Measurements from ENCODE around the gene OGFR.
A peak's percentile ranks its signal among the peaks of the same experiment; 100 is the strongest.

OGFR gene

DNA sequence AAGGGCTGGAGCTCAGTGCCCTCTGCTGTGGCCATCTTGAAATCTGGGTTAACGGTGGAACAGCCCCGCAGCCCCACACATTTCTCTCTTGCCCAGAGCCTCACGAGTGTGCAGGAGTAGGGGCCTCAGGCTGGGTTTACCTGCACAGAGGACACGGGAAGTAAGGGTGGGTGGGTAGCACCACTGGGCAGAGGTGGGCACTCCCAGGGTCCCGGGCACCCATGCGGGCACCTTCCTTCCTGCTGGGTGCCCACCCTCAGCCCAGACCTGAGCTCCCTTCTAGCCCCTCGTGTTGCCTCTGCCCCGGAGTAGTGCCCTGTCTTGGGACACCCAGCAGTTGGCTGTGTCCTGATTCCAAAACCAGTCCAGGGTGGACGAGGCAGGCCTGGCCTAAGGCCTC is 23.4 kb downstream of the OGFR start:
- DNase-seq, result no peak

DNA sequence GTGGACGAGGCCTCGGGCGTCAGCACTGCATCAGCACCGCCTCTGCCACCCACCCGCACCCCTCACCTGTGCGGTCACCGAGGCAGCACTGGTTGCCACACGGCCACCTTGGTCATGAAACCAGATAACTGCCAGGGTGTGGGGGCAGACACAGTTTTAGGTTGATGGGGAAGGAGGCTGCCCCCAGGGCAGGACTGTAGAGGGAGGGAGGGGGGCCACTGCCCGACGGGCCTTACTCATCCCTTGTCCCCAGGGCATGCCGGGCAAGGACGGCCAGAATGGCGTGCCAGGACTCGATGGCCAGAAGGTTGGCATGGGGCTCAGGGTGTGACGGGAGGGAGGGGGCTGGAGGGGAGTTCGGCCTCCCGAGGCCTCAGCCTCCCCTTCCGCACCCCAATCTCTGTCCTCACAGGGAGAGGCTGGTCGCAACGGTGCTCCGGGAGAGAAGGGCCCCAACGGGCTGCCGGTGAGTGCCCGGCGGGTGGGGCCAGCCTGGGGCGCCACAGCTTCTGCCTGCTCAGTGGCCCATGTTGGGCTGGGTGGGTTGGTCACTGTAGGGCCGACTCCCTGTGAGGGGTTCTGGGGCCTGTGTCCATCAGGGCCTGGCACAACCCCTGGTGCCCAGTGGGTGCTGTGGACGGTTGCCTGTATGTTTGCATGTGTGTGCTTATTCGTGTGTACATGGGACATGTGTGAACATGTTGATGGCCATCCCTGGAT is 24.0 kb downstream of the OGFR start:
- DNase-seq, result no peak

DNA sequence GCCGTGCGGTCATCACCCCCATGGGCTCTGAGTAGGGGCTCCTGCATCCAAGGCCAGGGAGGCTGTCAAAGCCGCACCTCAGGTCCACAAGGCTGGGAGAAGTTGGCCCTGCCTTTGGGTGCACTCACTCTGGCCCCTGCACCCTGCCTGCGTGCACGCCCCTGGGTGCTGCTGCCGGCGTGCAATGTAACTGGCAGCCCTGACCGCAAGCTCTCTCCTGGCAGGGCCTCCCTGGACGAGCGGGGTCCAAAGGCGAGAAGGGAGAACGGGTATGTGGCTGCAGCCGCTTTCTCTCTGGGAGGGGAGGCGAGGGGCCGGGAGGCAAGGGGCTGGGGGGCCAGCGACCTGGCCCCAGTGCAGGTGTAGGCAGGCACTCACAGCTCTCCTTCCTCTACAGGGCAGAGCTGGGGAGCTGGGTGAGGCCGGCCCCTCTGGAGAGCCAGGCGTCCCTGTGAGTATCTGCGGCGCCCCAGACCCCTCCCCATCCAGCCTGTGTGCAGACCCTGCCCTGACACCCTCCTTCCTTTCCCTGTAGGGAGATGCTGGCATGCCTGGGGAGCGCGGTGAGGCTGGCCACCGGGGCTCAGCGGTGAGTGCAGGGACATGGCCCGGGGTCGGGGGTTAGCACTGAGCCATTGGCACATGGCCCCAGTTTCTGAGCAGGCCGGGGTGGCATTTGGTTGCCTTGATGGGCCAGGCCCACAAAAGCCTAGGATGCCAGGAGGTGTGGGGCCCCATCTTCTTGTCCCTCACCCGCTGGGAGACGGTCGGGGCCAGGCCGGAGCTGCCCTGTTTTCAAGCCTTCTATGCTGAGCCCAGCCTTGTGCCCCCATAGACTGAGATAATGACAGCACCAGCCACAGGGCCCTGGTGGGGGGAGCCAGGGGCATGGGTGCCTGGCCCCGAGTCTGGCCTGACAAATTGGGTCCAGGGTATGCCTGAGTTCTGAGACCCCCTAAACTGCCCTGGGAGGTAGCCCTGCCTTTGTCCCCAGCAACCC is 24.9 kb downstream of the OGFR start:
- no peak for DNase-seq

DNA sequence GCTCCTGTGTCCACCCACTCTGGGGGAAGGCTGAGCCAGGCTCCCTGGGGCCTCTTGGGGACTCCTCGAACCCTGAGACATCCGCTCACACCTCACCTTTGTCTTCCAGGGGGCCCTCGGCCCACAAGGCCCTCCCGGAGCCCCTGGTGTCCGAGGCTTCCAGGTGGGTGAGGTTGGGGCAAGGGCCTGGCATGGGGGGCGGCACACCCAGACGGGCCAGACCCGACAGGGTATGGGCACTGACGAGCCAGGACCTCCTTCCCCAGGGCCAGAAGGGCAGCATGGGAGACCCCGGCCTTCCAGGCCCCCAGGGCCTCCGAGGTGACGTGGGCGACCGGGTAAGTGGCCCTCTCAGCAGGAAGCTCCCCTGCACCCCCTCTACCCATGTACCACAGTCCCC is 25.6 kb downstream of the OGFR start:
- DNase-seq, result no peak

DNA sequence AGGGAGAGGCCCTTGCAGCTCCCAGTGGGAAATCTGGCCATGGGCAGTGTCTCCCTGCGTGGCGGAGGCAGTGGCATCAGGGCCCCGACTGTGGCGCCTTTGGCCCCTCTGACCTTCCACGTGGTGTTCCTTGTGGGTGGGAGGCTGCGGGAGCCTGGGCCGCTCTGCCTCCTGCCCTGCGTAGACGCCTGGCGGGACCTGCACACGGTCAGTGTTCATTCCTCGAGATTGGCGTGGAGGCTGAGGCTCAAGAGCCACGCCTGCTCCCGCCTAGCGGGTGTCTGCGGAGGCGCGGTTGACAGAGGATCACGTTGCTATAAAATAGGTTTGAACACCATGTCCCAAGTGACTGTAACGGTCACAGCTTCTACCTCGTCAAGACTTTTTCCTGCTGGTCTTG is 26.2 kb downstream of the OGFR start:
- no peak for DNase-seq

DNA sequence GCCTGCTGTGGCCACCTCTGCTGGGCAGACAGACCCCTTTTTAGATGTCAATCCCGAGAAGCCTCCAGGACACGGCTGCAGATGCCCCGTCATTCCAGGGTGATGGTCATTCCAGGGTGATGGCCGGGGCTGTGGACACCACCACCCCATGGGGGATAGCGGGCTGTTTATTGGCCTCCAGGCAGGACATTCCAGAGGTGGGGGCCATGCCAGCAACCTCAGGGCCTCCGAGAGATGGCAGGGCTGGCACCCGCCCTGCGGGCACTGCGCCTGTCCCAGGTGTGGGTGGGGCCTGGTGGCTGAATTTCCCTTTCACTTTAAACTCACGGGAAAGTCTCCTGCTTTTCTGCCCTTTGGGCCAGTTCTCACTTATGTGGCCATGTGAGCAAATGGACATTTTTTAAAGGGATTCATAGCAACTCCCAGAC is 26.7 kb downstream of the OGFR start:
- no peak for DNase-seq

DNA sequence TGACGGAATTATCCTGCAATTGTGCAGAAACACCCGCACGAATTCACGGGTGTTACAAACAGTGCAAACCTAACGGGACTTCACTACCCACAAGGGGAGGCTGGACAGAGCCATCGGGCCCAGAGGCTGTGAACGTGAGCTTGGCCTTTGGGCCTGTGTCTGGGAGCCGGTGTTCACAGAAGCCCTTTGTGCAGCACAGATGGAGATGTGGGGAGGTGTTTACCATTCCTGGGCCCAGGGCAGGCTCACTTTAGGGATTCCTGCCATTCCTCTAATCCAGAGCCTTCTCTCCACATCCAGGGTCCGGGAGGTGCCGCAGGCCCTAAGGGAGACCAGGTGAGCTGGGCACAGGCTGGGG is 27.2 kb downstream of the OGFR start:
- no peak for DNase-seq

DNA sequence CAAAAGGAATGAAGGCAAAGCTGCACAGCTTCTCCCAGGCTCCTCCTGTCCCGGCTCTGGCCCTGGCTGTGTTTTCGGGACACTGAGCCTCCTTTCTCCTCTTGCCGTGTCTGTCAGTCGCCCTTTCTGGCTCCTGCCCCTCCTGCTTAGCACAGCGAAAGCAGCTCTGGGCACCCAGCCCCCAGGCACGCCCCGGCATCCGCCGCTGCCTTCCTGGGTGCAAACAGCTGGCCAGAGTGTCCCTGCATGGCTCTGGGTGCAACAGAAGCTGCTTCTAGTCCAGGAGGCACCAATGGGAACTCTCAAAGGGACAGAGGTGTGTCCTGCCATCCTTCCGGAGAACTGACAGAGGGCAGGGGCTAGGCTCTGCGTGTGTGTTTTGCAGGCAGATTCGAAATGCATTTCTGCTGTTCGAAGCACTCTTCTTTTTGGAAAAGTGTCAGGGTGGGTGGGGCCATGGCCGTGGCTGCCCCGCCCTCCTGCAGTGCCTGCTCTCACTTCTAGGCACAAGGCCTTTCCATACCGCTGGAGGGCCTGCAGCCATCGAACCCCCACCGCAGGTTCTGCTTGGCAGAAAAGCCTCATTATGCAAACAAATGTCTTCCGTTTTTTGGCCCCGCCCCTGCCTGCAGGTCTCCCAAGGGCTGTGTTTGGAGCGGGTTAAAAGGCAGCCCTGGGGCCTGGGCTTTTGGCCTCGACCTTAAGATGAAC is 27.7 kb downstream of the OGFR start:
- DNase-seq, result no peak

DNA sequence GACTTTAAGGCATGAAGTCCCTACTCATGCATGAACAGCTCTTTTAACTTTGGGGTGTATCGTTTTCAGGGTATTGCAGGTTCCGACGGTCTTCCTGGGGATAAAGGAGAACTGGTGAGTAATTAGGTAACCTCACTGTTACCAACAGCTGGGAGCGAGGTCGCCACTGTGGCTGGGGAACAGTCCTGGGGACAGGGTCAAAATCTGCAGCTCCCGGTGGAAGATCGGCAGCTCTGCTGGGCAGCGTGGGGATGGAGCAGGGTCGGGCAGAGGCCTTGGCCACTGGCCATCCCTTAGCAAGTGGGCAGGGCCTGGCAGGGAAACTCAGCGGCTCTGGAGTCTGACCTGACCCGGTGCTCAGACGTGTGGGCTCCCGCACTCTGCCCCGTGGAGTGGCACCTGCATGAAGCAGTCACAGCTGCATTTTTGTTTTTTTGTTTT is 28.3 kb downstream of the OGFR start:
- no peak for DNase-seq

DNA sequence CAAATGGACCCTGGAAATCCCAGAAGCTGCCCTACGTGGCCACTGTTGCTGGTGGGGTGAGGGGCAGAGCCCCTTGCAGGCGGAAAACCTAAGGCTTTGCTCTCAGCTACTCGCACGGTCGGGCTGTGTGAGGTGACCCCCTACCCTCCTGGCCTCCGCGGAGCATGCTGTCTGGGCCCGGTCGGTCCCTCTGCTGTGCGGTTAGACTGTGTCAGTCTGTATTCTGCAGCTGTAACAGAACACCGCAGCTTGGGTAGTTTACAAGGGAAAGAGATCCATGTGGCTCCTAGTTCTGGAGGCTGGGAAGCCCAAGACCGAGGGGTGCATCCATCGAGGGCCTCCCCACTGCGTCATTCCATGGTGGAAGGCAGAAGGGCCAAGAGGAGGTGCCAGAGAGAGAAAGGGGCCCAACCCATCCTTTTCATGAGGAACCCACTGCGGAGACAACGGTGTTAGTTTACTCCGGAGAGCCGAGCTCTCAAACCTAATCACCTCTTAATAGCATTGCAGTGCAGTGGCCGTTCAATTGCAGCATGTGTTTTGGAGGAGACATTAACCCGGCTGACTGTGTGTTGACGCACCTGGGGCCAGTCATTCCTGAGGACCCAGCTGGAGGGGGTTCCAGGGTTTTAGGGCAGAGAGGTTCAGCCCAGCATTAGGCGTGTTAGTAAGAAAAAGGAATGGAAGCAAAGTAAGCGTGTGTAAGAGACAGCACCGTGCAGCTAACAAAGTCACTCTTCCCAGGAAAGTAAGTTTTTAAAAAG is 30.5 kb downstream of the OGFR start:
- DNase-seq, result no peak

DNA sequence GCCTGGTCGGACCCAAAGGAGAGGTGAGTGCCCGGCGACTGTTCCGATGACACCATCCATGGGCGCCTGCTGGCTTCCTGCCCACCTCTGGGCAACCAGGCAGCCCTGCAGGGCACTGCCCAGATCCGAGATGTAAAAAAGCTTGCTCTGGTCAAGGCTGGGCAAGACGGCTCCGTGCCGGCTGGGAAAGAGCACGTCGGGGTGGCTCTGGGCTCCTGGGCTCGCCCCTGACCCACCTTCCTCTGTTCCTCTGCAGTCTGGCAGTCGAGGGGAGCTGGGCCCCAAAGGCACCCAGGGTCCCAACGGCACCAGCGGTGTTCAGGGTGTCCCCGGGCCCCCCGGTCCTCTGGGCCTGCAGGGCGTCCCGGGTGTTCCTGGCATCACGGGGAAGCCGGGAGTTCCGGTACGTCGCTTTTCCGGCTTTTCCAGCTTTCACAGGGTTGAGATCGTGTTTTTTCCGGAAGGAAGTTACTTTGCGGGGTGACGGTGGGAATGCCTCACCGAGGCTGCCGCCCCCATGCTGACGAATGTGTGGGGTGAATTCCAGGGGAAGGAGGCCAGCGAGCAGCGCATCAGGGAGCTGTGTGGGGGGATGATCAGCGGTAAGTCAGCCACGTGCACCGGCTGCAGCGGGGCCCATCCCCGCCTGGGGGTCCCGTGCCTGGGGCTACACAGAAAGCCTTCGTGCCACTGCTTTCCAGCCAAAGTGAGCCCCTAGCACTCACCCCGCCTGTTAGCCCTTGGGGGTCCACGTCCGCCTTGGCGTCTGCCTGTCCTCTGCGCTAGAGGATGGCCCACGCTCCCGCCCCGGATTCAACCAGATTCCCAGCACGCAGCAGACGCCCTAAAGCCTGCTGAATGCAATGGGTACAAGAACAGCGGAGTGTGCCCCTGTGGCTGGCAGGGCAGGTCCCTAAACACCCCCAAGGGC is 31.6 kb downstream of the OGFR start:
- no peak for DNase-seq

DNA sequence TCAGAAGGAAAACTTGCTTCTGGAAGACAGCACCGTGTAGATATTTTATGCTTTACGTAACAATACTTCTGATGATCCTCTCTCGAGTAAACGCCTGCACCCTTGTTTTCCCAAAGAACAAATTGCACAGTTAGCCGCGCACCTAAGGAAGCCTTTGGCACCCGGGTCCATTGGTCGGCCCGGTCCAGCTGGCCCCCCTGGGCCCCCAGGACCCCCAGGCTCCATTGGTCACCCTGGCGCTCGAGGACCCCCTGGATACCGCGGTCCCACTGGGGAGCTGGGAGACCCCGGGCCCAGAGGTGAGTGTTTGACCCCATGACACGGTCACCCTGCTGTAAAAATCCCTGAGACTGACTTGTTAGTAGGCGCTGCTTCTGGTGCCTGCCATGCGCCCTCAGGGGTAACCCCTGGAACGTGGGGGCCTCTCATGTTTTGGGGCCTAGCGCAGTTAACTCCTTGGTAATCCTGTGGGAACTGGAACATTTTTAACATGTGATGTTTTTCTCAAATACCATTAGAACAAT is 32.4 kb downstream of the OGFR start:
- no peak for DNase-seq

DNA sequence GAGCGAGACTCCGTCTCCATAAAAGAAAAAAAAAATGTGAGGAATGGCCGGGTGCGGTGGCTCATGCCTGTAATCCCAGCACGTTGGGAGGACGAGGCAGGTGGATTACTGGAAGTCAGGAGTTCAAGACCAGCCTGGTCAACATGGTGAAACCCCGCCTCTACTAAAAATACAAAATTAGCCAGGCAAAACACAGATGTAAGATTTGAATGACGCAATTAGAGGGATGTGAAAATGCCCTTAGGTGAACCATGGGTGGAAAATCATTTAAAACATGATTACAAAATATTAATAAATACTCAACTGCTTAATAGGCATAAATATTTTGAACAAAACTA is 33.1 kb downstream of the OGFR start:
- no peak for DNase-seq

DNA sequence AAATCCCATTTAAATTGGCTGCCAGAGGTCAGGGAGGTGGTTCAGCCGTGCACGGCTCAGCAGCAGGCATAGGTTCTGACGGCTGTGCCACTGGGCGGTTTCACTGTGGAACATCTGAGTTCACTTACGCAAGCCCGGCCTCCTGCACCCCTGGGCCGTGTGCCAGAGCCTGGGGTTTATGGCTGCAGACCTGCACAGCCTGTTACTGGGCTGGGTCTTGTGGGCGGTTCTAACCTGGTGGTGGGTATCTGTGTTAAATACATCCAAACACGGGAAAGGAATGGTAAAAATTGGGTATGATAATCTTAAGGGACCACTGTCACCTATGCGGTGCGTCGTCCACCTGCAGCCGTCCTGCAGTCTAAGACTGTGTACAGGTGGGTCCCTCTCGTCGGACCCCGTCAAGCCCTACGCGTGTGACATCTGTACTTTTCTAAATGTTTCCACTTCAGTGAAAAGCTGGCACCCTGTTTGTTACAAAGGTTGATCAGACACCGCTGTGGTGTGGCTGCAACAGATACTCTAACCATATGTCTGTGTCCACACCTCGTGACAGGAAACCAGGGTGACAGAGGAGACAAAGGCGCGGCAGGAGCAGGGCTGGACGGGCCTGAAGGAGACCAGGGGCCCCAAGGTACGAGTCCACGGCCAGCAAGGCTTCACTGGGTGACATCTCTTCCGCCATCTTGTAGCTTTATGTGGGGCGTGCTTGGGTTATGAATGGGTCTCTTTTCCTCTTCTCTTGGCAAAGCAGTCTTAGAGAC is 33.7 kb downstream of the OGFR start:
- no peak for DNase-seq

DNA sequence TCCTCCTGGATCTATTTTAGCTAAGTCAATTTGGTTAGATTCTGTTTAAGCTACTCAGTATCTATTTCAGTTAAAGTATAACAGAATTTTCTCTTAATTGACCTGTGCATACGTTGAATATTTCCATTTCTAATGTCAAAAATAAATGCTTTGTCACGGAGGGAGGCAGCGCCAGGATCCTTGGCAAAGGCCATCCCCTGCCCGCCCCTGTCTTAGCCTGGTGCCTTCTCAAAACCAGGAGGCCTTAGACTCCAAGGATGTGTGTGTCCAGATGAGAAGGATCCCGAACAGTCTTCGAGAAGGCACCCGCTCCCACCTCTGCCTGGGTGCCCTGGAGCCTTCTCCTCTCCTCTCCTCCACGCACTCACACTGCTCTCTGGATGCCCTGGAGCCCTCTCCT is 34.6 kb downstream of the OGFR start:
- no peak for DNase-seq

DNA sequence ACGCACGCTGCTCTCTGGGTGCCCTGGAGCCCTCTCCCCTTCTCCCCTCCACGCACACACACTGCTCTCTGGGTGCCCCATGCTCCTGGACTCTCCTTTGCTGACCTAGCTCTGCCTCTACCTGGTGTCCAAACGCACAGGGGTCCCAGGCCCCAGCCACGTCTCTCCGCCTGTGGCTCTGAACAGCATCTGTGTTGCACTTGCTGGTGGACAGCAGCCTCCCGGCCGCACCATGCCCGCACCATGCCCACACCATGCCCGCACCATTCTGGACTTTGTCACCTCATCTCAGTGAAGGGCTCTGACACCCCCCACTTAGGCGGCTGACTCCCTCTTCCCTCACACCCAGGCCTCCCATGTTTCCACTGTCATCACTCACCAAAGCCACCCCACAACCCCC is 35.2 kb downstream of the OGFR start:
- DNase-seq, result no peak

DNA sequence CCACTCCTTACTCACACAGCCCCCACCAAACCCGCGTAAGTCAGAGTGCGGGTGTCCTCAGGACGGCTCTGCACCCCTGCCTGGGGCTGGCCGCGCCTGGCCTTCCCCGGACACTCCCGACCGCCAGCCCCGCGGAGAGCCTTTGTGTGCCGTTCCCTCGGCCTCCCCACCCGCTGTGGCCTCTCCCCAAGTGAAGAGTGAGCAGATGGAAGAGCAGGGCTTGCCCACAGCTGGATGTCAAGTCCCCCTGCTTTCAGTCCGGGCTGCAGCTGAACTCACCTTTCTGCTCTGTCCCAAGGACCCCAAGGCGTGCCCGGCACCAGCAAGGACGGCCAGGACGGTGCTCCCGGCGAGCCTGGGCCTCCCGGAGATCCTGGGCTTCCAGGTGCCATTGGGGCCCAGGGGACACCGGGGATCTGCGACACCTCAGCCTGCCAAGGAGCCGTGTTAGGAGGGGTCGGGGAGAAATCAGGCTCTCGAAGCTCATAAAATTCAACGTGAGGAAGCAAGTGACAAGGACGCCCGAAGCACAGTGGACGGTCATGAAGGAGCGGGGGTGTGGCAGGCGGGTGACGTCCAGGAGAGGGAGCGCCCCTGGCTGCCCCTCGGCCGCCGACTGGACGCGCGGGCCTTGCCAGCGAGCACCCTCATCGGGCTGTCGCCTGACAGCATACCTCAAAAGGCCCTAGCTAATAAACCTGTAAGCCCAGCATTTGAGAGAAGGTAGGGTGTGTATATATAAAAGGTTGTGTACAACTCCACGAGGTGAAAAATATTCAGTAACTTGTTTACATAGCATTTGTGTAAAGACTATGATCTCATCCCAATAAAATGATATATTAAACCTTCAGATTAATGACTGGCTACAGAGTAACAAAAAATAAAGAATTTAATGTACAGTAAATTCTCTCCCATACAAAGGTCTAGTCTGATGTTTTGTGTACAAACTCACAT is 35.9 kb downstream of the OGFR start:
- peak; percentile 51 for DNase-seq

DNA sequence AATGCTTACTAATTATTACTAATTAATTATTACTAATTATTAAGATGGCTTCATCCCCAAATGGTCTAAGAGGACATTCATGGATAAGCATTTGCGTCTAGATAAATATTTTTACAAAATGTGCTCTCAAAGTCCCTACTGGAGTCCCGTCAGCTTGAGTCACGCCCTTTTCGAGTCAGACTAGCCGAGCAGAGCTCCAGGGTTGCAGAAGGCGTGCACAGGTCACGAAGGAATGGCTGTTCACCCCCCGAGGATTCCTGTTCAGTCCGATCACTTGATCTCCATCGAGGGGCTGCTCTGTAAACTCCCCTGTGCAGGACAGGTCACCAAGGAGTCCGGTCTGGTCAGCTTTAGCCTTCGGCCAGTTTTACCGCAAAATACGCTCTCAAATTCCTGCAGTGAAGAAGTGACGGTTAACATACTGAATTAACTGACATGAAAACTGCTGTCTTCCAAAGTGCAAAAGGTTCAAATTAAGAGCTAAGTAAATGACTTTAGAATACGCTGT is 37.1 kb downstream of the OGFR start:
- no peak for DNase-seq

DNA sequence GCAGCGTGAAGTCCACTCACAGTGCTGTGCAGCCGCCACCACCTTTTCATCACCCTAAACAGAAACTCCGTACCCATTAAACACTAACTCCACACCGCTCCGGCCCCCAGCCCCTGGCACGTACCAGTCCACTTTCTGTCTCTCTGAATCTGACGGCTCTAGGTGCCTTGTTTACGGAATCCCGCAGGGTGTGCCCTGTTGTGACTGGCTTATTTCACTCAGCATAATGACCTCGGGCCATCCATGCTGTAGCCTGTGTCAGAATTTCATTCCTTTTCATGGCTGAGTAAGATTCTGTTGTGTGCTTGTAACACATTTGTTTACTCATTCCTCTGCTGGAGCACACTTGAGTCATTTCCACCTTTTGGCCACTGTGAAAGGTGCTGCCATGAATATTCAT is 39.0 kb downstream of the OGFR start:
- no peak for DNase-seq

All from NCI-H146 (cell line).